ENCODE measurements around the gene MAST3. TPM values are rescaled to one million over a fixed set of nuclear protein-coding genes. Genes with fewer than 3 reads are reported as not detected.

MAST3 gene
- total and polyA plus RNA-seq, 2 of the 13 experiments (the other 11 are each of a cell fraction or from before 2014, with no cell fraction given), result 4.1 to 4.6 TPM

DNA sequence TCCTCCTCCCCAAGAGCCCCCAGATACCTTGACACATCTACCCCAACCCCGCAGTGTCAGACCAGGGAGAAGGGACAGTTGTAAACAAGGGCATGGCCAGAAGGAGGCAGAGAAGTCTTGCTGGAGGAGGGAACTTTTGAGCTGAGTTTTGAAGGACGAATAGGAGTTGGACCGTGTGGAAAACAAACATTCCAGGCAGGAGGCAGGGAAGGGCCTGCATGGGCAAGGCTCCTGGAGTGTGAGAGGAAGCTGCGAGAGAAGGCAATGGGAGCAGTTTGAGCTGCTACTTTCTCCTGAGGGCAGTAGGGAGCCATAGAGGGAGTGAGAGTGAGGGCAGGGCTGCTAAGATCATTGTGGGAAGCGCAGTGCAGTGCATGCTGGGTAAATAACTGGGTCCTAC lies 34.1 kb upstream of the MAST3 start:
- H3K27ac ChIP-seq (ENCODE audit: extremely low read length, insufficient read depth, low read length), result no peak overlapping the region
- no peak overlapping the region for H3K9ac ChIP-seq (ENCODE audit: insufficient read depth, low read depth, low read length)
- H2AFZ ChIP-seq (ENCODE audit: low read length), result no peak overlapping the region
- no peaks in the 10 kb centered on the region for H3K9me3 ChIP-seq (ENCODE audit: low read length)
- 11% methylated on average over 5 of the region's 5 CpGs for WGBS (ENCODE audit: low lambda C conversion rate)
- in situ Hi-C loops (cut with HindIII; ENCODE audit: extremely low pct_ligation_motif_present, low pct_unique_long_range_greater_than_20kb), result loop anchor here (25.0 kb wide), 1 partner anchor 126 kb away; the partner anchor contains the start of gene CCDC124
- H3K79me2 ChIP-seq (ENCODE audit: insufficient read depth, low read length), result no peaks in the 10 kb centered on the region
- no peaks in the 10 kb centered on the region for H3K36me3 ChIP-seq (replicated peaks in 1 of 2; ENCODE audit: control insufficient read depth in 1 of 2, insufficient read depth in 2 of 2, low read length in 2 of 2)
- peaks cover 8% of the 10 kb centered on the region; the same call in 1 of the 2 replicates for H3K4me1 ChIP-seq (ENCODE audit: insufficient read depth, low read length)
- no peaks in the 10 kb centered on the region; a peak in 1 of 5 replicates for H3K27me3 ChIP-seq (ENCODE audit: control insufficient read depth in 1 of 2, insufficient read depth in 2 of 2, low read length in 2 of 2)
- CTCF ChIA-PET (ENCODE audit: low intra/inter-chr PET ratio, low total read pairs), result no interaction called here
- no peak for FAIRE-seq
- BruUV-seq (replicated peaks), result no TSS peak
- peak; percentile 50 for DNase-seq (ENCODE audit: low spot score)
- POLR2A ChIA-PET, result no interaction called here
- no peak overlapping the region for H3K4me3 ChIP-seq (replicated peaks in 1 of 3; ENCODE audit: insufficient read depth in 1 of 3, low read depth in 2 of 3, low read length in 3 of 3)
- no peak overlapping the region for H3K4me2 ChIP-seq (ENCODE audit: low read depth, low read length)
- ATAC-seq, result peak; percentile 33
- intact Hi-C loops (cut with micrococcal nuclease; ENCODE audit: unreplicated experiment), result no loop called here
- H4K20me1 ChIP-seq (ENCODE audit: insufficient read depth, low read length), result no peaks in the 10 kb centered on the region
- TF ChIP-seq, protein P1, sequence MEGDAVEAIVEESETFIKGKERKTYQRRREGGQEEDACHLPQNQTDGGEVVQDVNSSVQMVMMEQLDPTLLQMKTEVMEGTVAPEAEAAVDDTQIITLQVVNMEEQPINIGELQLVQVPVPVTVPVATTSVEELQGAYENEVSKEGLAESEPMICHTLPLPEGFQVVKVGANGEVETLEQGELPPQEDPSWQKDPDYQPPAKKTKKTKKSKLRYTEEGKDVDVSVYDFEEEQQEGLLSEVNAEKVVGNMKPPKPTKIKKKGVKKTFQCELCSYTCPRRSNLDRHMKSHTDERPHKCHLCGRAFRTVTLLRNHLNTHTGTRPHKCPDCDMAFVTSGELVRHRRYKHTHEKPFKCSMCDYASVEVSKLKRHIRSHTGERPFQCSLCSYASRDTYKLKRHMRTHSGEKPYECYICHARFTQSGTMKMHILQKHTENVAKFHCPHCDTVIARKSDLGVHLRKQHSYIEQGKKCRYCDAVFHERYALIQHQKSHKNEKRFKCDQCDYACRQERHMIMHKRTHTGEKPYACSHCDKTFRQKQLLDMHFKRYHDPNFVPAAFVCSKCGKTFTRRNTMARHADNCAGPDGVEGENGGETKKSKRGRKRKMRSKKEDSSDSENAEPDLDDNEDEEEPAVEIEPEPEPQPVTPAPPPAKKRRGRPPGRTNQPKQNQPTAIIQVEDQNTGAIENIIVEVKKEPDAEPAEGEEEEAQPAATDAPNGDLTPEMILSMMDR (CRISPR knock-in tag; IDR thresholded peaks at IDR 0.05), result peak; percentile 58
- no peak for TF ChIP-seq POLR2G (IDR thresholded peaks at IDR 0.05; ENCODE audit: low read depth, low read length)
- TF ChIP-seq CENPT (CRISPR knock-in tag; IDR thresholded peaks at IDR 0.05; ENCODE audit: low read depth), result no peak
- TF ChIP-seq SMC3 (IDR thresholded peaks at IDR 0.05; ENCODE audit: low read length), result peak; percentile 41; the same call in 1 of the 2 replicates
- peak; percentile 39; the same call in 1 of the 2 replicates for TF ChIP-seq CHD4 (IDR thresholded peaks at IDR 0.05; ENCODE audit: borderline replicate concordance, low read length)
- peak; percentile 74; the same call in 1 of the 2 replicates for TF ChIP-seq KDM1A (CRISPR knock-in tag; IDR thresholded peaks at IDR 0.05)
- TF ChIP-seq ADNP (CRISPR knock-in tag; IDR thresholded peaks at IDR 0.05), result peak; percentile 92
- peak; percentile 95 for TF ChIP-seq ZMYM3 (CRISPR knock-in tag; IDR thresholded peaks at IDR 0.05)
- peak; percentile 85 for TF ChIP-seq ZFP36 (IDR thresholded peaks at IDR 0.05; ENCODE audit: borderline replicate concordance, low read depth, low read length, partially characterized antibody)
- peak; percentile 15; the same call in 1 of the 2 replicates for TF ChIP-seq HDAC2 (CRISPR knock-in tag; IDR thresholded peaks at IDR 0.05)
- TF ChIP-seq STAG1 (CRISPR knock-in tag; IDR thresholded peaks at IDR 0.05), result peak; percentile 55
- 0 out of 2 replicates have a peak, but pooled peaks have one; percentile 38 for TF ChIP-seq FOXK1 (CRISPR knock-in tag; IDR thresholded peaks at IDR 0.05; ENCODE audit: borderline replicate concordance, low read depth)
- no peak for TF ChIP-seq ZNF121 (CRISPR knock-in tag; IDR thresholded peaks at IDR 0.05)
- no peak for TF ChIP-seq MAX (IDR thresholded peaks at IDR 0.05)
- TF ChIP-seq ZSCAN25 (CRISPR knock-in tag; IDR thresholded peaks at IDR 0.05), result no peak
- TF ChIP-seq TEAD3 (CRISPR knock-in tag; optimal IDR thresholded peaks at IDR 0.05; ENCODE audit: borderline replicate concordance), result peak; percentile 90
- TF ChIP-seq ZNF879 (CRISPR knock-in tag; IDR thresholded peaks at IDR 0.05), result no peak
- no peak for TF ChIP-seq GFI1 (CRISPR knock-in tag; IDR thresholded peaks at IDR 0.05; ENCODE audit: borderline replicate concordance)
- no peak for TF ChIP-seq MAZ (IDR thresholded peaks at IDR 0.05; ENCODE audit: borderline replicate concordance, low read depth, low read length)
- no peak for TF ChIP-seq MAZ (CRISPR knock-in tag; IDR thresholded peaks at IDR 0.05; ENCODE audit: low read depth)
- TF ChIP-seq TGIF2 (CRISPR knock-in tag; IDR thresholded peaks at IDR 0.05), result no peak

All from HepG2 (cell line).